CD14-positive monocyte (primary cell): ENCODE data around the gene TNIK. TPM values are rescaled to one million over a fixed set of nuclear protein-coding genes. Genes with fewer than 3 reads are reported as not detected.

Experiments used
- DNase-seq, 3 donors: peaks; one replicate each; pipeline ENCODE4 v3.0.0-alpha.2; 2011 to 2022
- H2AFZ ChIP-seq: 2 replicates; pipeline ENCODE4 v1.6.0; 2012; ENCODE audit warnings: mild to moderate bottlenecking, low read depth, low read length, inconsistent platforms; ENCODE audit not compliant: insufficient read depth, poor library complexity, severe bottlenecking
- H3K27ac ChIP-seq, 2 donors: 1 replicate in 1 of 2; 2 replicates in 1 of 2; pipeline ENCODE4 v1.5.1; 2012 to 2013; ENCODE audit warnings: low read length in 2 of 2, control low read depth in 1 of 2, inconsistent platforms in 1 of 2, low read depth in 1 of 2, mild to moderate bottlenecking in 1 of 2
- H3K27me3 ChIP-seq, 2 donors: one replicate each; pipeline versions ENCODE4 v1.6.0 to v1.6.1; 2011 to 2013; ENCODE audit warnings: low read length in 2 of 2; ENCODE audit not compliant: control insufficient read depth in 2 of 2, insufficient read depth in 2 of 2
- H3K36me3 ChIP-seq, 2 donors: replicated peaks in 1 of 2; 1 replicate in 1 of 2; 2 replicates in 1 of 2; pipeline versions ENCODE4 v1.5.1 to v1.6.1; 2012 to 2013; ENCODE audit warnings: low read length in 2 of 2, control low read depth in 1 of 2, inconsistent platforms in 1 of 2, mild to moderate bottlenecking in 1 of 2; ENCODE audit not compliant: insufficient read depth in 2 of 2, control insufficient read depth in 1 of 2
- H3K4me1 ChIP-seq, 2 donors: 1 replicate in 1 of 2; 2 replicates in 1 of 2; pipeline versions ENCODE4 v1.5.1 to v1.6.1; 2012 to 2013; ENCODE audit warnings: low read length in 2 of 2, control low read depth in 1 of 2, inconsistent platforms in 1 of 2, mild to moderate bottlenecking in 1 of 2, moderate library complexity in 1 of 2; ENCODE audit not compliant: insufficient read depth in 2 of 2, control insufficient read depth in 1 of 2
- H3K4me2 ChIP-seq: replicated peaks from 2 replicates; pipeline ENCODE3; 2012; ENCODE audit warnings: low read length, moderate library complexity, mild to moderate bottlenecking; ENCODE audit not compliant: poor library complexity, severe bottlenecking; ENCODE audit errors: extremely low read depth
- H3K4me3 ChIP-seq, 3 experiments: fragments of 200-600 bp in 1 of 3; sonication (generic) in 1 of 3; replicated peaks in 1 of 3; 1 replicate in 2 of 3; 2 replicates in 1 of 3; pipeline ENCODE4 v1.5.1; 2011 to 2013; ENCODE audit warnings: low read length in 3 of 3, mild to moderate bottlenecking in 3 of 3, control low read depth in 2 of 3, low read depth in 2 of 3, inconsistent platforms in 1 of 3, moderate library complexity in 1 of 3
- H3K79me2 ChIP-seq: 2 replicates; pipeline ENCODE4 v1.6.0; 2012; ENCODE audit warnings: mild to moderate bottlenecking, control low read depth, inconsistent platforms, low read length, moderate library complexity; ENCODE audit not compliant: insufficient read depth
- H3K9ac ChIP-seq: 2 replicates; pipeline ENCODE4 v1.6.0; 2017; ENCODE audit warnings: low read length, mild to moderate bottlenecking; ENCODE audit not compliant: insufficient read depth, poor library complexity, severe bottlenecking
- H3K9me3 ChIP-seq, 2 donors: replicated peaks in 1 of 2; 1 replicate in 1 of 2; 2 replicates in 1 of 2; pipeline versions ENCODE4 v1.5.1 to v1.6.1; 2012 to 2013; ENCODE audit warnings: low read length in 2 of 2, control low read depth in 1 of 2; ENCODE audit not compliant: control insufficient read depth in 1 of 2, insufficient read depth in 1 of 2
- H4K20me1 ChIP-seq: 2 replicates; pipeline ENCODE4 v1.6.0; 2012; ENCODE audit warnings: mild to moderate bottlenecking, low read length, control low read depth, moderate library complexity; ENCODE audit not compliant: insufficient read depth
- H3K27ac Mint-ChIP-seq, 7 donors: one replicate each; pipeline ENCODE4 v1.8.0; 2020; ENCODE audit warnings: mild to moderate bottlenecking in 7 of 7, mixed read lengths in 7 of 7, moderate library complexity in 6 of 7, inconsistent platforms in 2 of 7
- H3K27me3 Mint-ChIP-seq, 3 donors: one replicate each; pipeline ENCODE4 v1.8.0; 2021 to 2022; ENCODE audit warnings: low read depth in 3 of 3, mild to moderate bottlenecking in 3 of 3, mixed read lengths in 3 of 3, moderate library complexity in 3 of 3, inconsistent platforms in 1 of 3
- H3K36me3 Mint-ChIP-seq, 2 donors: one replicate each; pipeline ENCODE4 v1.8.0; 2020; ENCODE audit warnings: mixed read lengths in 2 of 2, inconsistent platforms in 1 of 2, mild to moderate bottlenecking in 1 of 2
- H3K4me1 Mint-ChIP-seq: one replicate; pipeline ENCODE4 v1.8.0; 2020; ENCODE audit warnings: mild to moderate bottlenecking, mixed read lengths
- H3K4me3 Mint-ChIP-seq, 2 donors: one replicate each; pipeline ENCODE4 v1.8.0; 2020; ENCODE audit warnings: mild to moderate bottlenecking in 2 of 2, mixed read lengths in 2 of 2, moderate library complexity in 1 of 2
- H3K9me3 Mint-ChIP-seq, 7 donors: one replicate each; pipeline ENCODE4 v1.8.0; 2020 to 2022; ENCODE audit warnings: mixed read lengths in 7 of 7, mild to moderate bottlenecking in 6 of 7, moderate library complexity in 6 of 7, inconsistent platforms in 2 of 7
- CTCF ChIP-seq: fragments of 200-600 bp; IDR thresholded peaks from one replicate; pipeline ENCODE4 v1.8.0; 2022; ENCODE audit warnings: antibody characterized with exemption, mild to moderate bottlenecking
- WGBS: methylation state at CpG from one replicate; pipeline ENCODE4 v1.1.5; 2013; ENCODE audit warnings: missing lambda C conversion rate; ENCODE audit not compliant: insufficient coverage; 5-methylcytosine and 5-hydroxymethylcytosine counted together
- intact Hi-C, 2 donors: fragments of 100-400 bp; cut with micrococcal nuclease; formaldehyde crosslinking; loops; one replicate each; pipeline versions ENCODE4 v1.15.0 to v1.15.1; 2023
- polyA plus RNA-seq, 3 donors: library from polyadenylated mRNA; depleted of rRNA in 1 of 3; unstranded in 2 of 3; stranded (reverse) in 1 of 3; fragments of 300-500 nt in 2 of 3; fragments of >200 nt in 1 of 3; fragmentation: Illumina TruSeq in 2 of 3; gene quantifications; 1 replicate in 2 of 3; 2 replicates in 1 of 3; pipeline ENCODE4 v1.2.3, GENCODE V29; 2012 to 2021

Gene TNIK
- polyA plus RNA-seq, 3 donors, result 0.36 to 1.8 (median 0.75) TPM

- Mint-ChIP-seq H3K4me3 (no peak overlapping the region), H3K27ac (no peak overlapping the region), H3K36me3 (no peaks in the 10 kb centered on the region), H3K27me3 (no peaks in the 10 kb centered on the region), H3K9me3 (peaks cover 0 to 3% (median 1%) of the 10 kb centered on the region in 7 donors), H3K4me1 (peaks cover 5% of the 10 kb centered on the region)
- DNase-seq, result no peak
- 100% methylated on average over 1 of the region's 5 CpGs for WGBS
- intact Hi-C loops, result no loop called here
- Histone ChIP-seq H3K27ac (no peak overlapping the region), H4K20me1 (no peaks in the 10 kb centered on the region), H3K9ac (no peak overlapping the region), H2AFZ (no peak overlapping the region), H3K9me3 (no peaks in the 10 kb centered on the region), H3K79me2 (no peaks in the 10 kb centered on the region), H3K4me2 (no peak overlapping the region), H3K4me1 (no peaks in the 10 kb centered on the region), H3K4me3 (no peak overlapping the region), H3K36me3 (no peaks in the 10 kb centered on the region), H3K27me3 (no peaks in the 10 kb centered on the region)
- no peak for TF ChIP-seq CTCF
Measured at GRCh38 chr3:171284308-171285075, 175.7 kb downstream of the TNIK start.

GRCh38 chr3:171283848-171284222, 176.4 kb downstream of the TNIK start:
- no peaks in the 10 kb centered on the region for H3K9me3 ChIP-seq
- no peak for TF ChIP-seq CTCF
- H3K4me3 Mint-ChIP-seq, result no peak overlapping the region
- H4K20me1 ChIP-seq, result no peaks in the 10 kb centered on the region
- H3K4me1 ChIP-seq, result no peaks in the 10 kb centered on the region
- no peak overlapping the region for H3K9ac ChIP-seq
- H3K27me3 Mint-ChIP-seq, result no peaks in the 10 kb centered on the region
- WGBS, result no CpG with 5 or more reads among the region's 4 CpGs
- intact Hi-C loops, result no loop called here
- peaks cover 5% of the 10 kb centered on the region for H3K4me1 Mint-ChIP-seq
- no peaks in the 10 kb centered on the region for H3K27me3 ChIP-seq
- H3K79me2 ChIP-seq, result no peaks in the 10 kb centered on the region
- peaks cover 0 to 3% (median 1%) of the 10 kb centered on the region in 7 donors for H3K9me3 Mint-ChIP-seq
- H3K36me3 Mint-ChIP-seq, result no peaks in the 10 kb centered on the region
- H2AFZ ChIP-seq, result no peak overlapping the region
- no peak overlapping the region for H3K27ac ChIP-seq
- no peak overlapping the region for H3K4me2 ChIP-seq
- no peak for DNase-seq
- no peaks in the 10 kb centered on the region for H3K36me3 ChIP-seq
- H3K27ac Mint-ChIP-seq, result peak overlapping the region in 1 of 7 donors; percentile 33
- H3K4me3 ChIP-seq, result no peak overlapping the region
